Keratinocyte (primary cell): ENCODE data around the gene PIEZO1.

Source experiments
- EZH2 ChIP-seq: IDR thresholded peaks from one replicate; pipeline ENCODE4 v1.6.1; 2012; ENCODE audit warnings: inconsistent platforms, mild to moderate bottlenecking, low read length, moderate library complexity
- TF ChIP-seq, protein P1 (sequence below), 3 experiments: IDR thresholded peaks in 1 of 3; conservative IDR thresholded peaks in 1 of 3; optimal IDR thresholded peaks in 1 of 3; 2 replicates in 2 of 3; 3 replicates in 1 of 3; pipeline versions ENCODE3 to v1.5.1; 2011; ENCODE audit warnings: low read length in 3 of 3, mild to moderate bottlenecking in 3 of 3, moderate library complexity in 2 of 3, control low read depth in 1 of 3, inconsistent platforms in 1 of 3; ENCODE audit not compliant: insufficient read depth in 2 of 3; ENCODE audit errors: extremely low read depth in 1 of 3

DNA sequence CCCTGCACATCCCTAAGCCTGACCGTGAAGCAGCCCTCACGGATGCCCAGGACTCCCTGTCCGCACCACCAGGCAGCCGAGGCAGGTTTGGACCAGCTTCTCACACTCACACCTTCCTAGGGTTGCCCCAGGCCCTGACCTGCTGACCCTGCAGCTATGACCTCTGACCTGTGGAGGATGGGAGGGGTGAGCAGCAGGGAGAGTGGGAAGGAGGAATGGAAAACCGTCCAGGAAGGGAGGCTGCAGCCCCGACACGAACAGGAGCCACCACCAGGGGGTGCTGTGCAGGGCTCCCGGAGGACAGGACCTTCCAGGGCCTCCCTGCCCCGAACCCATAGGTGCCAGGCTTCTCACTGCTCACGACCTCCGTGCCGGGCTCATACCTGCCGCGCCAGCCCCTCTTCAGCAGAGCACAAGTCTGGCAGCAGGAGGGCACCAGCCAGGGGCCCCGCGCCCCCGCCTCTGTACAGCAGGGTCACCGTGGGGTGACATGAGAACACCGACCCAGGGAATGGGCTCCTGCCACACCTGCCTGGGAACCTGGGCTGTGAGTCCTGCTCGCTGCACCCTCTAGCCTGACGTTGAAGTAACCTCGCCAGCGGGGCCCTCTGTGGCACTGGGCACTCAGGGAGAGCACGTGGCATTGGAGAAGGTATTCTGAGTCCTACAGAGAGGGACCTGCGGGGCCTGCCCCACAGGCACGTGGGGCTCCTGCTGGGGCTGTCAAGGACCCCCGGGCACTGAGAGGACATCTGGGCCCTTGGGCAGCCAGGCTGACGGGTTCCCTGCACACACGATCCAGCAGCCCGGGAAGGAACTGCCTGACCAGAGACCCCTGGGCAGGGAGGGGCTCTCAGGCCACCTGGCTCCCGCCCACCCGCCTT lies 41.1 kb downstream of the PIEZO1 start:
- no peak for TF ChIP-seq EZH2
- TF ChIP-seq, protein P1, sequence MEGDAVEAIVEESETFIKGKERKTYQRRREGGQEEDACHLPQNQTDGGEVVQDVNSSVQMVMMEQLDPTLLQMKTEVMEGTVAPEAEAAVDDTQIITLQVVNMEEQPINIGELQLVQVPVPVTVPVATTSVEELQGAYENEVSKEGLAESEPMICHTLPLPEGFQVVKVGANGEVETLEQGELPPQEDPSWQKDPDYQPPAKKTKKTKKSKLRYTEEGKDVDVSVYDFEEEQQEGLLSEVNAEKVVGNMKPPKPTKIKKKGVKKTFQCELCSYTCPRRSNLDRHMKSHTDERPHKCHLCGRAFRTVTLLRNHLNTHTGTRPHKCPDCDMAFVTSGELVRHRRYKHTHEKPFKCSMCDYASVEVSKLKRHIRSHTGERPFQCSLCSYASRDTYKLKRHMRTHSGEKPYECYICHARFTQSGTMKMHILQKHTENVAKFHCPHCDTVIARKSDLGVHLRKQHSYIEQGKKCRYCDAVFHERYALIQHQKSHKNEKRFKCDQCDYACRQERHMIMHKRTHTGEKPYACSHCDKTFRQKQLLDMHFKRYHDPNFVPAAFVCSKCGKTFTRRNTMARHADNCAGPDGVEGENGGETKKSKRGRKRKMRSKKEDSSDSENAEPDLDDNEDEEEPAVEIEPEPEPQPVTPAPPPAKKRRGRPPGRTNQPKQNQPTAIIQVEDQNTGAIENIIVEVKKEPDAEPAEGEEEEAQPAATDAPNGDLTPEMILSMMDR (optimal IDR thresholded peaks at IDR 0.05 in 1 of 3, IDR thresholded peaks at IDR 0.05 in 1 of 3, conservative IDR thresholded peaks at IDR 0.05 in 1 of 3; ENCODE audit: extremely low read depth in 1 of 3, insufficient read depth in 2 of 3, low read length in 3 of 3), result peak; percentile 77 to 96 (median 91)
